Activated CD4-positive, alpha-beta T cell treated with anti-CD3 and anti-CD28 coated beads for 48 hours (primary cell): Measurements from ENCODE around the gene RBM26.

Experiments used
- DNase-seq: peaks from one replicate; pipeline ENCODE4 v3.0.0-alpha.2; 2020

Gene RBM26

DNA sequence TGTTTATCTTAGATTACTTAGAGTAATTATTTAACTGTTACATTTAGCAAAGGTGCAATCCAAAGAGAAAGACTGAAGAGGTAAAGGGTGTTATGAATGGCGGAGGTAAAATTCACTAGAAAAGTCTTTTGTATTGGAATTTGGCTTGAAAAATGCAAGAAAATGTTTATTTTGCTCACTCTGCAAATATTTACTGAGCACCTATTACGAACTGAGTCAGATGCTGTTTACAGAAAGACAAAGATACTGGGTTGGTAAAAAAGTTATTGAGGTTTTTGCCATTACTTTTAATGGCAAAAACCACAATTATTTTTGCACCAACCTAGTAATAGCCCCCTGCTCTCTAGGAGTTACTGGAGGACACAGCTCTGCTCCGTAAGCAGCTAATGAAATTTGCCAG, 135.2 kb downstream of the RBM26 start:
- no peak for DNase-seq
